NCI-H526 (cell line): ENCODE data around the gene EPO.
"Not testable (repeated sequence)": the region's sequence is repeated elsewhere in the genome, so short reads cannot be mapped to it uniquely, and the experiment has no call there.

ENCODE experiments used
- DNase-seq, 2 experiments: peaks; one replicate each; lab custom pipeline; 2025; lab: John Stamatoyannopoulos, UW

Gene EPO

DNA sequence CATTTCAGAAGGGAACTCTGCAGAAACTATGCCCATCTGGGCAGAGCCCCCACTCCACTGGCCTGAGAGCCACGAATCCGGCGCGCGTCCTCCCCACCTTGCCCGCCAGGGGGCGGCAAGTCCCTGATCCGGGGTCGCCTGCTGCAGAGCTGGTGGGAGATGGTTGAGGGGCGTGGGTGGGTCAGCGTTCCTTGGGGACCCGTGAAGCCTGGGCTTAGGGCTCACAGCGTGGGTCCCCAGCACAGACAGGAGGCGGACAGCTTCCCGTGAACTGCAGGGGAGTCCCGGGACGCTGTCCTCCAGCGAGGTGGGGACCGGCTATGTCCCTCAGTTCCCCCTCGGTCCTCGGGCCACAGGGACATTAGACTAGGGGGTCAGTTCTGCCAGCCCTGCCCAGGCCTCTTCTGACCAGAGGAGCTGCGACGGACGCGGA lies 14.9 kb upstream of the EPO start:
- peak; percentile 52 to 83 for DNase-seq

DNA sequence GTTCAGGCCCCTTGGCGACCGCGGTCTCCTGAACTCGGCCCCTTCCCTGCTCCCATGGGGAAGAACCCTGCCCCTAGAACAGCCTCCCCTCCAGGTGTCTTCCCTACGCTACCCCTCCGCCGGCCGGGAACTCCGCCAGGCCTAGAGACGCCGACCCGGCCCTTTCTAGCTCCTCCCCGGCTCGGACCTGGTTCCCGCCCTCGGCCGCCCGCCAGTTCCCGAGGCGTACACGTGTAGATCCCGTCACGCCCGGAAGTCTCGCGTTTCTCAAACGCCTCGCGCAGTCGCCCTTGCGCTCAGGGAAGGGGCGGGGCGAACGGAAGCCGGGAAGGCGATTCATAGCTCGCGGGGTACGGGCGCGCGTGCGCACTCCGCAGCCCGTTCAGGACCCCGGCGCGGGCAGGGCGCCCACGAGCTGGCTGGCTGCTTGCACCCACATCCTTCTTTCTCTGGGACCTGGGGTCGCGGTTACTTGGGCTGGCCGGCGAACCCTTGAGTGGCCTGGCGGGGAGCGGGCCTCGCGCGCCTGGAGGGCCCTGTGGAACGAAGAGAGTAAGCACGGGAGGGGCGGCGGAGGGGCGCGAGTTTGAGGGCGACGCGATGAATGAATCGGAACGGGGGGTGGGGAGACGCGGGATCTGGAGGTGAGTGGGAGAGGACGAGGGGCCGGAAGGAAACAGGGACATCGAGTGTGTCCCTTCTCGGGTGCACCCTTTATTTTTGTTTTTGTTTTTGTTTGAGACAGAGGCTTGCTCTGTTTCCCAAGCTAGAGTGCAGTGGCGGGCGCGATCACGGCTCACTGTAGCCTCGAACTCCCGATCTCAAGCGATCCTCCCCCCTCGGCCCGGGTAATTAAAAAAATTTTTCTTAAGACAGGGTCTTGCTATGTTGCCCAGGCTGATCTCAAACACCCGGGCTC lies 14.3 kb upstream of the EPO start, which contains the start of gene POP7:
TSS of gene POP7 (plus strand) at position 369 of the 919 bp plus-strand sequence. CDS start 710 bp downstream, outside the sequence.
- peak; percentile 96 to 100 for DNase-seq

DNA sequence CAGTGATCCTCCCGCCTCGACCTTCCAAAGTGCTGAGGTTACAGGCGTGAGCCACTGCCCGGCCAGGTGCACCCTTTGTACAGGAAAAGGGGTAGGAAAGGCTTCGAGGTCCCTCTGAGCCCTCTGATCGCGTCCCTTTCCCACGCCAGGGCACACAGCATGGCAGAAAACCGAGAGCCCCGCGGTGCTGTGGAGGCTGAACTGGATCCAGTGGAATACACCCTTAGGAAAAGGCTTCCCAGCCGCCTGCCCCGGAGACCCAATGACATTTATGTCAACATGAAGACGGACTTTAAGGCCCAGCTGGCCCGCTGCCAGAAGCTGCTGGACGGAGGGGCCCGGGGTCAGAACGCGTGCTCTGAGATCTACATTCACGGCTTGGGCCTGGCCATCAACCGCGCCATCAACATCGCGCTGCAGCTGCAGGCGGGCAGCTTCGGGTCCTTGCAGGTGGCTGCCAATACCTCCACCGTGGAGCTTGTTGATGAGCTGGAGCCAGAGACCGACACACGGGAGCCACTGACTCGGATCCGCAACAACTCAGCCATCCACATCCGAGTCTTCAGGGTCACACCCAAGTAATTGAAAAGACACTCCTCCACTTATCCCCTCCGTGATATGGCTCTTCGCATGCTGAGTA lies 13.5 kb upstream of the EPO start:
- DNase-seq: peak in 1 of 2 experiments; percentile 37

DNA sequence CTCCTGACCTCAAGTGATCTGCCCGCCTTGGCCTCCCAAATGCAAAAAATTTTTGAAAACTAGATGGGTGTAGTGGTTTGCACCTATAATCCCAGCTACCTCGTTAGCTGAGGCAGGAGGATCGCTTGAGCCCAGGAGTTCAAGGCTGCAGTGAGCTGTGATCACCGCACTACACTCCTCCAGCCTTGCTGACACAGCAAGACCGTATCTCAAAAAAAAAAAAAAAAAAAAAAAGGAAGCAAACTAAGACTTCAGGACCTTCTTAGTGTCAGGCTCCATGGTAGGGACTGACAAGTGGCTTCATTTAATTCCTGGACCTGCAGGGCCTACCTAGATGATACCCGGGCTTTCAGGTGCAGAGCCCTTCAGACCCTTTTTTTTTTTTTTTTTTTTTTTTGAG lies 11.9 kb upstream of the EPO start:
- no peak for DNase-seq

DNA sequence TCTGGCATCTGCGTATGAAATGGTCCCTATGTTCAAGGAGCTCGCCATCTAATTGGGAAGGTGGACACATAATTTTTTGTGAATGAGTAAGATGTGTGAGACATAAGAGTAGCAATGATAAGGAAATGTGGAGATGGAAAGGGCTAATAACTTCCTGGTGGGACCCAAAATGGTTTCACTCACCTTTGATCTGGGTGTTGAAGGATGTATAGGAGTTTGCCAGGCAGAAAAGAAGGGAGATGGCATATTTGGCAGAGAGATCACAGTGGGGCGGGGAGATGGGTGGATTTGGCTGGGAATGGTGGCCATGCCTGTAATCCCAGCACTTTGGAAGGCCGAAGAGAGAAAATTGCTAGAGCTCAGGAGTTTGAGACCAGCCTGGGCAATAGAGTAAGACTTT lies 9.8 kb upstream of the EPO start:
- no peak for DNase-seq

DNA sequence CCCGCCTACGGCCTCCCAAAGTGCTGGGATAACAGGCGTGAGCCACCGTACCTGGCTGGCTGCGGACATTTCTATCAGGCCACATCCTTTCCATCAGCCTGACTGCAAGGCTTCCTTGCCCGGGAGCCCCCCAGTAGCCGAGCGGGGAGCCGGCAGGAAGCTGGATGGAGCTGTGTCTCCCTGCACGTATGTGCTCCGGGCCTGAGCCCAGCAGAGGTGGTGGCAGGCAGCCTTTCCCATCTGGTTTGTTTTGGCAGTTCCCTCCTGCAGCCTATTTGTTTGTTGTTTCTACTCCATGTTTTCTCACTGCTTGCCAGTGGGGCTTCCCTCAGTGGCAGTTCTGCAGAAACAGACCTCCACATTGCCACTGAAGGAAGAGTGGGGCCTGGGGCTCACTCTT lies 8.9 kb upstream of the EPO start:
- DNase-seq: no peak

DNA sequence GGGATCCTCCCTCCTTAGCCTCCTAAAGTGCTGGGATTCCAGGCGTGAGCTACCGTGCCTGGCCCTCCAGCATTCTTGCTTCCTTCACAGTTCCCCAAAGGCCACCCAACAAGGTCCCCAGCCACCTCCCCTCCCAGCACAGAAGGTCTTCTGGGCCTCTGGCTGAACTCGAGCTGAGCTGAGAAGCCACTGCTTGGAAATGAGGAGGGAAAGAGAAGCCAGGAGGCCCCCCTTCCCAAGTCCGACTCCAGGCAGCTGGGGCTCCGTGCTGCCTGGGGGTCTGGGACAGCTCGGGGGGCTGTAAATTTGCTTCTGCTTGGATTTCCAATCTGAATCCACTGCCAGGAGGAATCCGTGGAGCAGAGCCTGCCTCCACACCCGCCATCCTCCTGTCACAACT lies 5.5 kb upstream of the EPO start:
- DNase-seq: no peak

DNA sequence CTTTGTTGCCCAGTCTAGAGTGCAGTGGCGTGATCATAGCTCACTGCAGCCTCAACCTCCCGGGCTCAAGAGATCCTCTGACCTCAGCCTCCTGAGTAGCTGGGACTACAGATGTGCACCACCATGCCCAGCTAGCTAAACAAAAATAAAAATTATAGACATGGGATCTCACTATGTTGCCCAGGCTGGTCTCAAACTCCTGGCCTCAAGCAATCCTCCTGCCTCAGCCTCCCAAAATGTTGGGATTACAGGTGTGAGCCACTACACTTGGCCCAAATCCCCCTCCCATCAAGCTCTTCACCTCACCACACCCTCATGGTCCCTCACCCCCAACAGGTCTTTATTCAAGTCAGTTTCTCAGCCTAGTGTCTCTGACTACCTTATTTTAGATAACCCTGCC lies 3.2 kb upstream of the EPO start:
- not testable (repeated sequence) for DNase-seq

DNA sequence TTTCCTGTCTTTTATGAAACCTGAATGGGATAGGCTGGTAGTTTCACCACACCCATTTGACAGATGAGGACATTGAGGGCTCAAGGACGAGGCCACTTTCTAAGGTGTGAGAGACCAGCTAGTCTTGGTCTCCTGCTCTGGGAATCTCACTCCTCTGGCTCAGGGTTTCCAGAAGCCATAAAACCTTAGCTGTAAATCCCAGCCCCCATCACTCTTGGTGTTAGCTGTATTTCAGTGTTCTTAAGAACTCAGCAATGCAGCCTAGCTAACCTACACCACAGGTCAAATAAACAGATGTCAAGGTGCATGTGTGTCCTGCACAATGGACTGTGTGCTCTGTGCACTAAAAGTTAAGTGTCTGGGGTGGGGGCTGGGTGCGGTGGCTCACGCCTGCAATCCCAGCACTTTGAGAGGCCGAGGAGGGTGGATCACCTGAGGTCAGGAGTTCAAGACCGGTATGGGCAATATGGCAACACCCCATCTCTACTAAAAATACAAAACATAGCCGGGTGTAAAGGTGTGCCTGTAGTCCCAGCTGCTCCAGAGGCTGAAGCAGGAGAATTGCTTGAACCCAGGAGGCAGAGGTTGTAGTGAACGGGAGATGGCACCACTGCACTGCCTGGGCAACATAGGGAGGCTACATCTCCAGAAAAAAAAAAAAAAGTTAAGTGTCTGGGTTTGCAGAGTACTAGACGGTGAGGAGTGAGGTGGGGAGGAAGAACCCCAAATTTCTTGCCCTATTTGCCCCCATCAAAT lies 567 bp upstream of the EPO start:
- DNase-seq: peak in 1 of 2 experiments; percentile 22

DNA sequence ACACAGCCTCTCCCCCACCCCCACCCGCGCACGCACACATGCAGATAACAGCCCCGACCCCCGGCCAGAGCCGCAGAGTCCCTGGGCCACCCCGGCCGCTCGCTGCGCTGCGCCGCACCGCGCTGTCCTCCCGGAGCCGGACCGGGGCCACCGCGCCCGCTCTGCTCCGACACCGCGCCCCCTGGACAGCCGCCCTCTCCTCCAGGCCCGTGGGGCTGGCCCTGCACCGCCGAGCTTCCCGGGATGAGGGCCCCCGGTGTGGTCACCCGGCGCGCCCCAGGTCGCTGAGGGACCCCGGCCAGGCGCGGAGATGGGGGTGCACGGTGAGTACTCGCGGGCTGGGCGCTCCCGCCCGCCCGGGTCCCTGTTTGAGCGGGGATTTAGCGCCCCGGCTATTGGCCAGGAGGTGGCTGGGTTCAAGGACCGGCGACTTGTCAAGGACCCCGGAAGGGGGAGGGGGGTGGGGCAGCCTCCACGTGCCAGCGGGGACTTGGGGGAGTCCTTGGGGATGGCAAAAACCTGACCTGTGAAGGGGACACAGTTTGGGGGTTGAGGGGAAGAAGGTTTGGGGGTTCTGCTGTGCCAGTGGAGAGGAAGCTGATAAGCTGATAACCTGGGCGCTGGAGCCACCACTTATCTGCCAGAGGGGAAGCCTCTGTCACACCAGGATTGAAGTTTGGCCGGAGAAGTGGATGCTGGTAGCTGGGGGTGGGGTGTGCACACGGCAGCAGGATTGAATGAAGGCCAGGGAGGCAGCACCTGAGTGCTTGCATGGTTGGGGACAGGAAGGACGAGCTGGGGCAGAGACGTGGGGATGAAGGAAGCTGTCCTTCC lies 620 bp downstream of the EPO start:
- no peak for DNase-seq

DNA sequence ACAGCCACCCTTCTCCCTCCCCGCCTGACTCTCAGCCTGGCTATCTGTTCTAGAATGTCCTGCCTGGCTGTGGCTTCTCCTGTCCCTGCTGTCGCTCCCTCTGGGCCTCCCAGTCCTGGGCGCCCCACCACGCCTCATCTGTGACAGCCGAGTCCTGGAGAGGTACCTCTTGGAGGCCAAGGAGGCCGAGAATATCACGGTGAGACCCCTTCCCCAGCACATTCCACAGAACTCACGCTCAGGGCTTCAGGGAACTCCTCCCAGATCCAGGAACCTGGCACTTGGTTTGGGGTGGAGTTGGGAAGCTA lies 1.2 kb downstream of the EPO start:
- no peak for DNase-seq

DNA sequence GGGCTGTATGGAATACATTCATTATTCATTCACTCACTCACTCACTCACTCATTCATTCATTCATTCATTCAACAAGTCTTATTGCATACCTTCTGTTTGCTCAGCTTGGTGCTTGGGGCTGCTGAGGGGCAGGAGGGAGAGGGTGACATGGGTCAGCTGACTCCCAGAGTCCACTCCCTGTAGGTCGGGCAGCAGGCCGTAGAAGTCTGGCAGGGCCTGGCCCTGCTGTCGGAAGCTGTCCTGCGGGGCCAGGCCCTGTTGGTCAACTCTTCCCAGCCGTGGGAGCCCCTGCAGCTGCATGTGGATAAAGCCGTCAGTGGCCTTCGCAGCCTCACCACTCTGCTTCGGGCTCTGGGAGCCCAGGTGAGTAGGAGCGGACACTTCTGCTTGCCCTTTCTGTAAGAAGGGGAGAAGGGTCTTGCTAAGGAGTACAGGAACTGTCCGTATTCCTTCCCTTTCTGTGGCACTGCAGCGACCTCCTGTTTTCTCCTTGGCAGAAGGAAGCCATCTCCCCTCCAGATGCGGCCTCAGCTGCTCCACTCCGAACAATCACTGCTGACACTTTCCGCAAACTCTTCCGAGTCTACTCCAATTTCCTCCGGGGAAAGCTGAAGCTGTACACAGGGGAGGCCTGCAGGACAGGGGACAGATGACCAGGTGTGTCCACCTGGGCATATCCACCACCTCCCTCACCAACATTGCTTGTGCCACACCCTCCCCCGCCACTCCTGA lies 2.4 kb downstream of the EPO start:
- no peak for DNase-seq

DNA sequence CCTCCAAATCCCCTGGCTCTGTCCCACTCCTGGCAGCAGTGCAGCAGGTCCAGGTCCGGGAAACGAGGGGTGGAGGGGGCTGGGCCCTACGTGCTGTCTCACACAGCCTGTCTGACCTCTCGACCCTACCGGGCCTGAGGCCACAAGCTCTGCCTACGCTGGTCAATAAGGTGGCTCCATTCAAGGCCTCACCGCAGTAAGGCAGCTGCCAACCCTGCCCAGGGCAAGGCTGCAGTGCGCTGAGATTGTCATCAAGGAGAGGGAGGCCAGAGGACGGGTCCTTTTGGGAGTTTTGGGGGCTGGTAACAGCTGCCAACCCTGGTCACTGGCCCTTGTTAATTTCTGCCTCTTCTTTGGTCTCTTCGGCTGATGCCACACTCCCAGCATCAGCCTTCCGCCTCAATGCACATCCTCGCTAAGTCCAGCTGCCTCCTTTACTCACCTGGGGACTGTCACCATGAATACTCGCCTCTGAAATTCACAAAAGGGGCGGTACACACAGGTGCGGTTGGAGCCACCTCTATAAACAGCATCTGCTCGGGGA lies 3.5 kb downstream of the EPO start:
- no peak for DNase-seq

DNA sequence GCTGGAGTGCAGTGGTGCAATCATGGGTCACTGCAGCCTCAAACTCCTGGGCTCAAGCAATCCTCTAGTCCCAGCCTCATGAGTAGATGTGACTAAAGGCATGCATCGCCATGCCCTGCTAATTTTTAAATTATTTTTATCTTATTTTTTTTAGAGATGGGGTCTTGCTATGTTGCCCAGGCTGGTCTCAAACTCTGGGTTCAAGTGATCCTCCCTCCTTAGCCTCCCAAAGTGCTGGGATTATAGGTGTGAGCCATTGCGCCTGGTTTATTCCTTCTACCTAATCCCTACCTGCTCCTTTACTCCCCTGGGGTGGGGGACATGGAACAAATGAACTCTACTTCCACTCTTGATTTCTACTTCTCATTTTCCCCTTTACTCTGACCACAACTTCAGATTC lies 4.1 kb downstream of the EPO start:
- not testable (repeated sequence) for DNase-seq

DNA sequence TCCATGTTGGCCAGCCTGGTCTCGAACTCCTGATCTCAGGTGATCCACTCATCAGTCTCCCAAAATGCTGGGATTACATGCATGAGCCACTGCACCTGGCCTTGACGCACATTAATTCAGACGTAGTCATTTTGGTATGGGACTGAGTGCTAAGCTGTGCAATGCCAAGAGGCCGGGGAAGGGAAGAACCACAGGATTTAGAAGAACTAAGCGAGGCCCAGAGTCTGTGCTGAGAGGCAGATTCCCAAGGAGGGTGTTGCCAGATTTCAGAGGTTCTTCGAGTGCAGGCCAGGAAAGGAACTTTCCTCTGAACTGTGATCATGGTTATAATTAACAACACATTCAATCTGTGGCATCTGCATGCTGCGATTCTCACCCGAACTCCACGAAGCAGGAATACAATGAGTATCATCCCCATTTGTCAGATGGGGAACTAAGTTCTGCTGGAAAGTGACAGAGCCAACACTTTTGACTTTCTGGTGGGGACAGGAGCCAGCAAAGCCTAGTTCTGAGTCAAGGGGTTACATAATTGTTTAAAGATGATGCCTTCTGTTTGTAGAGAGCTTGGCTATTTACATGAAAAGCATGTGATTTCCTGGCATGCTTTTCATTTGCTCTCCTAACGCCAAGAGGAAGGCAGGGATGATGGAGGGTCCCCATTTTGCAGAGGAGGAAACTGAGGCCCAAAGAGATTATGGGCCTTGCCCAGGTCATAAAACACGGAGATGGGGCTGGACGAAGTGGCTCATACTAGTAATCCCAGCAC lies 6.9 kb downstream of the EPO start:
- DNase-seq: no peak

DNA sequence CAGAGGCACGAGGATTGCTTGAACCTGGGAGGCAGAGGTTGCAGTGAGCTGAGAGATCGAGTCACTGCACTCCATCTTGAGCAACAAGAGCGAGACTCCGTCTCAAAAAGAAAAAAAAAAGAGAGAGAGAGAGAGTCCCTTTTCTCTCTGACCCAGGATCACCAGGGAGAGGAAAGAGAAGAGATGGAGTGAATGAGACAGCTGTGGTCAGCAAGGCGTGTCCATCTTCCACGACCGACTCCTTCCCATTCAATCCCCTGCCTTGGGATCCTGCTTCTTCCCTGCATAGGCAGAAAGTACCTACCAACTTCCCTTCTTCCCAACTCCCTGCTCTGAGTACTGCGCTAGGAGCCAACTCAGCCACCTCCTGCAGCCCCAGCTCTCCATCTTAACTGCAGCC lies 7.9 kb downstream of the EPO start:
- no peak for DNase-seq

DNA sequence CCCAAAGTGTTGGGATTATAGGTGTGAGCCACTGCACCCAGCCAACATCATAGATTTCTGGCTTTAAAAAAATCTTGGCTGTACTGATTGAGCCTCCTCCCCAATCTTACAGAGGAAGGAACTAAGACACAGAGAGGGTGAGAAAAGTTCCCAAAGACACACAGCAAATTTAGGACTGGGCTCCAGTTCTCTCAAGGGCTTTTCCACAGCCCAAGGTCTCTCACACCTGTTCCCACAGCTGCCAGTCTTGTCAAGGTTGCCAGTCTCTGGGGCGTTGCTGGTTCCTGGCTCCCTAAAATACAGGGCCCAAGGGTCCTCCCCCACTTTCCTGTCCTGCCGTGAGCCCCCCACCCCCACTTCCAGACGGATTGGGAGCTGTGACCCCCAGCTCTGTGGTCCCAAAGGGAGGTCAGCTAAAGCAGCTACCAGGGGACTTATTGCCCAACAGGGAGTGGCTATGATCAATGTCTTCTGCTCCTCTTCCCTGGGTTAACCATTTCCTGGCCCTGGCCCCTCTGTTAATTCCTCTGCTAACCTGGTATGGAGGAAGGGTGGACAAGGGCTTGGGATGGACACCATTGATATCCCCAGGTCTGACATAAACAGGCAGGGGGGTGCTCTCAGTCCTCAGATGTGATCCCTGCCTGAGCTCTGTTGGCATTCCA lies 10.0 kb downstream of the EPO start:
- no peak for DNase-seq

DNA sequence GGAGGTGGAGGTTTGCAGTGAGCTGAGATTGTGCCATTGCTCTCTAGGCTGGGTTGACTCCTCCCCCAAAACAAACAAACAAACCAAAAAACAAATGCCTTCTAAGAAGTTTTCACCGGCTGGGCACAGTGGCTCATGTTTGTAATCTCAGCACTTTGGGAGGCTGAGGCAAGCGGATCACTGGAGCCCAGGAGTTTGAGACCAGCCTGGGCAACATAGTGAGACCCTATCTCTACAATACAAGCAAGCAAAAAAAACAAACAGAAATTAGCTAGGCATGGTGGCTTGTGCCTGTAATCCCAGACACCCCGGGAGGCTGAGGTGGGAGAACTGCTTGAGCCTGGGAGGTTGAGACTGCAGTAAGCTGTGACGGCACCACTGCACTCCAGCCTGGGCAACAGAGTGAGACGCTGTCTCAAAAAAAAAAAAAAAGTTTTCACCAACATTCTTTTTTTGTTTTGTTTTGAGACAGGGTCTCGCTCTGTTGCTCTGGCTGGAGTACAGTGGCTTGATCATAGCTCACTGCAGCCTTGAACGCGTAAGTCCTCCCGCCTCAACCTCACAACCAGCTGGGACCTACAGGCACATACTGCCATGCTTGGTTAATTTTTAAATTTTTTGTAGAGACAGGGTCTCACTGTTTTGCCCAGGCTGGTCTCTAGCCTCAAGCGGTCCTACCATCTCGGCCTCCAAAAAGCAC lies 11.8 kb downstream of the EPO start:
- DNase-seq: no peak

DNA sequence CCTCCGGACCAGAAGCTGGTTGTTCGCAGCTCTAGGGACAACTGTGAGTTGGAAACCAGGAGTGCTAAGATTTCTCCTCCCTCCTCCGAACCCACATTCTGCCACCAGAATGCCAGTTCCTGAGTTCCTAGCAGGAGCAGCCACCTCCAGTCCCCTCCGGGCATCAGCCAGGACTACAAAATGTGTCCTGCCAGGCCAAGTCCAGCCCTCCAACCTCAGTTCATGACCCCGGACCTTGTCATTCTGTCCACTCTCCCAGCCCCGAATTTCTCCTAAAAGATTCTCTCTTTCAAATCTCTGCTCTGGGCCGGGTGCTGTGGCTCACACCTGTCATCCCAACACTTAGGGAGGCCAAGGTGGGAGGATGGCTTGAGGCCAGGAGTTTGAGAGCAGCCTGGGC lies 15.5 kb downstream of the EPO start:
- no peak for DNase-seq
